Lung microvascular endothelial cell (primary cell): ENCODE measurements around the gene NTSR1. TPM values are rescaled to one million over a fixed set of nuclear protein-coding genes. Genes with fewer than 3 reads are reported as not detected.

Experiments
- DNase-seq, 2 donors: peaks; one replicate each; pipeline versions ENCODE4 v3.0.0 to v3.0.0-alpha.2; 2010; ENCODE audit warnings: low read depth in 2 of 2
- total RNA-seq: library from RNA; depleted of rRNA; stranded (reverse); fragments of >200 nt; gene quantifications from 2 replicates; pipeline ENCODE4 v1.2.1, GENCODE V29; 2014

Gene NTSR1
- total RNA-seq, 1 donor from 2014 or later, result under 0.01 TPM

DNA sequence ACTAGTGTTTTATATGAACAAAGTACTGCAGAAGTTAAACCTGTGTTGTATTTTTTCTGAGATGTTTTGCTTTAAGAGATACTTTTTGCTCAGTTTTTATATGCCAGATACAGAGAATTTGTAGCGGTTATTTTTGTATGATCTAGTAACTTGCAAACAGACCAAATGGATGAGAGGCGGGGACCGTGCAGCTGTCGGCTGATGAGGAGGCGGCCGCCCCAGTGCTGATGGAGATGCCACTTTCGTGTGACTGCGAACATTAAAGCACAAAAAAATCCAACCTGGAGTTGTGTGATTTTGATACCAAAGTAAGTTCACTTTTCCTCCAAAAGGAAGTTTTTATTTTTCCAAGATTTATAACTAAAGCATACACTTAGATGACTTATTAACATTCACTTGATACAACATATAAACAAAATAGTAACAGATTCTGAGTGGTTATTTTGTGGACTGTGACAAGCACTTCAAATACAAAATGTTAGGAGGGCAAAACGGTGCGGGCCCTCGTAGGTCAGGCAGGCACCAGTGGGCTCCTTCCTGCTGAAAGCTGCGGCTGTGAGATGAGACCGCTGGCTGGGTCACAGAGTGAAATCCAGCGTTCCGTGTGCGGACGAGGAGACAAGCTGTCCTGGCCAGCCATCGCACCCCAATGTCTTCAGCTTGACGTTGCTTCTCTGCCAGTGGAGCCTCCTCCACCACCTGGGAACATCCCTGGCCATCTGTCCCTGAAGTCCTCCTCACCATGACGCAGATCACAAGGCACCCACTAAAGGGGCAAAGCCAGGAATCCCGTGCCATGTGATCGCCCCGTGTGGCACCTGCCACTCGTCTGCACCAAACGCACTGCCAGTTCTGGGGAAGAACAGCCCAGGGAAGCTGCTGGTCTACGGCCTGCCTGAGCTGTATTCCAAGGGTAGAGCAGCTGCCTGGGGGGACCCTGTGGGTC, 92.0 kb downstream of the NTSR1 start:
- DNase-seq, result no peak

DNA sequence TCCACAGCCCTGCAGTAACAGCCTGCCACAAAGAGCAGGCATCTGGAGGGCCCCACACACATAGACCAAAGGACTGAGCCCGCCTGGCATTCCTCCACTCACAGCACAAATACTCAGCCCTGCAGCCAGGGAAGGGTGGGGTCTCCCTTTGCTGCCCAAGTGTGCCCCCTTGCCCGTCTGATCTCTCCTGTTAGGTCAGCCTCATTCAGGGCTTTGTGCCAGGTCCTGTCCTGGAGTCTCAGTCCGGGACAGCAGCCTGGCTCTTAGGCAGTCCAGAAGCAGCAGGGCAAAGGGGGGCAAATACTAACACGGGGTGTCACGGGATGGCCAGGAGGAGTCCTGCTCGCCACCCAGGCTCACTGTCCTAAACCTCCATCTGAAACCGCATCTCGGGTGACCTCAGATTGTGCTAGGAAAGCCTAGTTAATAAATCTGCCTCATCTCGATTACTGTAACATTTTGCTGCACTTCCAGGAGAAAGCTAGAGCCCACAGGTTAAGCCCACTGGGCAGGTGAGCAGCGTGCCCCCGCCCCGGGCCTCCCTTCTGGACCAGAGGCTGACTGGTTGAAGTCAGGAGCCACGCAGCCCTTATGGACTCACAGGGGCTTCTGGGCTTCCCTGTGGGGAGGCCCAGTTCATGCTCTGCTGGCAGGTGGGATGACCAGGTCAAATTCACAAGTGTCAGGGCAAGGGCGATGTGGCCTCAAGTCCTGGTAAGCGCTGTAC, 92.8 kb downstream of the NTSR1 start:
- no peak for DNase-seq

DNA sequence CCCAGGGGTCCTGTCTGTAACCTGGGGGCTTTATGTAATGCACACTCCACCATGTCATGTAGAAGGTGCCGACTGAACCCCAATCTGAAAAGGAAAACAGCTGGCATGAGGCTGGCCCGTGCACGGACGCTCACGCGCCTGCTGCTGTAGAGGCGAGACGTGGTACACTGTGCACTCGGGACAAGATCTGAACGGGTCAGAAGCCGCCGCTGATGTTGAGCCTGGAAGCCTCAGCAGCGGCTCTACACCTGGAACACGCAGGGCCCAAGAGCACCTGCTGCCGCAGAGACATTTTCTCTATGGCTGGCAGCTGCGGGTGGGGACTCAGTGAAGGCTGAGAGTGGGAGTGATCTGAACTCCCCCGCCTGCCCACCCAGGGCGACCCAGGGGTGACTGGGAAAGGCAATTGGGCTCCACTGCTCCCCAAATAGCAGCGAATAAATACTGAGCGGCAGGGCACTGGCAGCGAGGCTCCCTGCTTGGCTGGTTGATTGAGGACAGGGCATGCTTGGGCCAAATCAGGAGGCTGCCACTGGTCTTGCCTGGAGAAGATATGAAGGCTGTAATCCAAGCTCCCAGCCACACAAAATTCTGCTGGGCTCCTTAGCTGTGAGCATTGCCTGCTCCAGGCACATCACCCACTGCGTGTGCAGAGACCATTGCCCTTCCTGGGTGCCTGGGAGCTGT, 93.5 kb downstream of the NTSR1 start:
- DNase-seq, result no peak

DNA sequence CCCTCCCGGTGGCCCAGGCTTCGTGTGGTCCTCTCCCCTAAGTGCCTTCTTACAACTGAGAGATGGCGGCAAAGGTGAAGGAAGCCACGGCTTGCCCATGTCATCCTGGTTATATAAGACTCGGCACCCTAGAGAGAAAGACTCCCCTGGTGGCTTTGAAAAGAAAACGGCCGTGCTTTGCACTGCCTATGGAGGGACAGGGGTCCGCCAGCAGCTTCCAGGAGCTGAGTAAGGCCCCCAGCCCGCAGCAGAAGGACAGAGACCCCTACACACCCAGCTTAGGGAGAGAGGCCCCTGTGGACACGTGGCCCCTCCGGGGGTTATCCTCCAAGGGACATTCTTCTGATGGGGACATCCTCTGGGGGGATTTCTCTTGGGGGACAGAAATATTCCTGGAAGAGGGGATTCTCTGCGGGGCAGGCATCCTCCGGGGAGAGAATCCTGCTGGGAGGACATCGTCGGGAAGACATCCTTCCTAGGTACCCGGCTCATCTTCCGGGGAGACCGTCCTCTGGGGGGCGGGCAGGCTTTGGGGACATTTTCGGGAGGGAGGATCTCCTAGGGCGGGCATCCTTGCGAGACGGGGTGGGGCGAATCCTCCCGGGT, 95.5 kb downstream of the NTSR1 start:
- DNase-seq, result no peak

DNA sequence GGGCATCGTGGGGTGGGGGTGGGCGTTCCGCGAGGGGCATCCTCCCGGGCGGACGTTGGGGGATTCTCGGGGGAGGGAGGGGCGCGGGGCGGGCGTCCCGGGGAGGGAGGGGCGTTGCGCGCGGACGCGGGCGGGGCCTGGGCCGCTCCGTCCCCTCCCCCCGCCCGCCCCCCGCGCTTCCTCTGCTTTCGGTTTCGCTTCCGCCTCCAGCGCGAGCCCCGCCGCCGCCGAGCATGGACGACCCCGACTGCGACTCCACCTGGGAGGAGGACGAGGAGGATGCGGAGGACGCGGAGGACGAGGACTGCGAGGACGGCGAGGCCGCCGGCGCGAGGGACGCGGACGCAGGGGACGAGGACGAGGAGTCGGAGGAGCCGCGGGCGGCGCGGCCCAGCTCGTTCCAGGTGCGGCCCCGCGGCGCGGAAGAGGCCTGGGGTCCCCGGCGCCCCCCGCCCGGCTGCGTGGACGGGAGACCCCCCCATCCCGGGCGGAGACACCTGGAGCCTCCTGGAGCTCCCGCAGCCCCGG, 96.1 kb downstream of the NTSR1 start, which contains the start of gene OGFR:
Gene OGFR (plus strand): TSS at position 209 of the 528 bp plus-strand sequence. CDS start 25 bp downstream, at position 234.
- DNase-seq, result peak; percentile 67 to 76

DNA sequence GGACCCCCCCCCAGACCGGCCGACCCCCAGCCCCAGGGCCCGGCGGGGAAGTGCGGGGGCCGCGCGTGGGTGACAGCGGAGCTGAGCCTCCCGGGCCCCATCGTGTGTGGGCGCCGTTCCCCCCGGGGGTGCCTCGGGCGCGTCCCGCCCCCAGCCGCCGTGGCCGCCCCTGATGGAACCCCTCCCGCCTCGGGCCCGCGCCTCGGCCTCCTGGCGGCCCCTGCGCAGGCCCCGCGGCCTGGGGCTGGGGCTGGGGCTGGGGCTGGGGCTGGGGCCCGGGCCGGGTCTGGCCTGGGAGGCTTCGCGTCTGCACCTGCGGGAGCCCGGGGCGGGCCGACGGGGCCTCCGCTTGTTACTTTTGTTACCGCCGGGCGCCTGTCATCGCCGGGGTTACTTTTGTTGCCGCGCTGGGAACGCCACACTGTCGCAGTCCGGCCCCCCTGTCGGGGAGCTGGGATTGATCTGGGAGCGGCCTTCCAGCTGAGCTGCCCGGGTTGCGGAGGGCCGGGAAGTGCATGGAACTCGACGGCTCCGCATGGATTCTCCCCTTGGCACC, 96.6 kb downstream of the NTSR1 start:
- peak; percentile 37 to 46 for DNase-seq

DNA sequence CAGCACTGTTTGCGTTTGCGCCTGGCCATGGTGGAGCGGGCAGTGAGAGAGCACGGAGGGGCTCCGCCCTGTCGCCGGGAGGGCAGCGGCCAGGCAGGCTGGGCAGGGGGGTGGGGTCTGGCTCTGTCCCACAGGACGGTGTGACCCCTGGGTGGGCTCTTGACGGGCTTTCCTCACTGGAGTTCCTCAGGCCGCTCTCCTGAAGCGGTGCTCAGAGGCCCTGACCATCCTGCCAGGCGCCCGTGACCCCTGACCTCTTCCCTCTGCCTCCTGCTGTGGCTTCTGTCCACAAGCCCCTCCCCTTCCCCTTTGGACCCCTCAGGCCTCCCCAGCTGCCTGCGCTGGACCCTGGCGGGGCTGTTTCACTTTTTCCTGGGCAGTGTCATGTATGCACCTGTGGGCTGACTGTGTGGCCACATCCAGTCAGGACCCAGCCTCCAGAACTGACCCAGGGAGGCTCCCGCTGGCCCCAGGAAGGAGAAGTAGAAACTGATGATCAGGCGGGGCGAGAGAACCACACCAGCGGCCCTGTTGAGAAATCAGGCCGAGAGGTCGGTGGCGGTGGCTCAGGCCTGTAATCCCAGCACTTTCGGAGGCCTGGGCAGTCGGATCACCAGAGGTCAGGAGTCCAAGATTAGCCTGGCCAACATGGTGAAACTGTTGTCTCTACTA, 97.2 kb downstream of the NTSR1 start:
- peak in 1 of 2 donors; percentile 38 for DNase-seq

DNA sequence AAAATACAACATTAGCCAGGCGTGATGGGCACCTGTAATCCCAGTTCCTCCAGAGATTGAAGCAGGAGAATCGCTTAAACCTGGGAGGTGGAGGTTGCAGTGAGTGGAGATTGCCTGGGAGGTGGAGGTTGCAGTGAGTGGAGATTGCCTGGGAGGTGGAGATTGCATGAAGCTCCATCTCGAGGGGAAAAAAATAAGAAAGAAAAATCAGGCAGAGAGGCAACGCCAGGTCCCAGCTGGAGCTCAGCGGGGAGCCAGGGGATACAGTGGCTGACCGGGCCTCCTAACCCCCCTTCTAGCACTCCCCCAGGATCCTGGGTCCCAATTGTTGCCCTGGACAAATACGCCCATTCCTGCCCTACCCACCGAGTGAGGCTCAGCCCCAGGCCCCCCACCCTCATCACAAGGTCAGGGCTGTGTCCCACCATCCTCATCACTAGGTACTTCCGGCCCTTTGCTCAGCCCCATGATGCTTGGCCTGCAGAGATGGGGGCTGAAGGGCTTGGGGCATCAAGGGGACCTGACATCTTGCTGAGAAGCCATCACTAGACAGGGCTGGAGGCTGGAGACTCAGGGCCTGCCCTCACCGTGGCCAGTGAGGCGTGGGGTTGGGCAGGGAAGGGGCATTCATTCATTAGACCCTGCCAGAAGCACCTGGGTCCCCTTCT, 97.9 kb downstream of the NTSR1 start:
- no peak for DNase-seq

DNA sequence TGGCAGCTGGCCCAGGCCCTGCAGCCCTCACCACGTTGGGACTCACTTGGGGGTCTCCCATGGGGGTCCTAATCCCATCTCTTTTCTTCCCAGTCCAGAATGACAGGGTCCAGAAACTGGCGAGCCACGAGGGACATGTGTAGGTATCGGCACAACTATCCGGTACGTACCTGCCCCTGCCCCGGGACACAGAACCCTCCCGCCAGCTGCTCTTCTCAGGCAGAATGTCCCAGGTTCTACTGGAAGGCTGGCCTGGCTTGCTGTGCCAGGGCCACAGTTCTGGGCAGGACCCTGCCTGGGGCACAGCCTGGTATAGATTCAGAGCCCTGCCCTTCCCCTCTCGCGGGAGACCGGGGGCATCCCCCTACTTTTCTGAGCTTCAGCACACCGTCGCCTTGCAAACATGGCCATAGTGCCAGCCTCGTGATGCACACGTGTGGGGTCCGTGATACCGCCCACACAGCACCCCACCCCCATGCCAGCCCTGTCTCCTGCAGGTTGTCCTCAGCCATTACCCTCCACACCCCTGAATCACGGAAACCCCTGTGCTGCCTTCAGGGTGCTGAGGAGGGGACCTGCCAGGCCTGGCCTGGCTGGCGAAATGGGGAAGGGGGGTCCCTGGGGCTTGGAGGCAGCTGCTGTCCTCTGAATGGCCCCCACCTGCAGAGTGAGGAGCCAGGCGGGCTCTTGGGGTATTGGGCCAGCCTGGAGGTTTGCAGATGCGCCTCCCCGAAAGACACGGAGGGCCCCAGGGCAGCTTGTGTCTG, 99.0 kb downstream of the NTSR1 start:
- DNase-seq, result no peak

DNA sequence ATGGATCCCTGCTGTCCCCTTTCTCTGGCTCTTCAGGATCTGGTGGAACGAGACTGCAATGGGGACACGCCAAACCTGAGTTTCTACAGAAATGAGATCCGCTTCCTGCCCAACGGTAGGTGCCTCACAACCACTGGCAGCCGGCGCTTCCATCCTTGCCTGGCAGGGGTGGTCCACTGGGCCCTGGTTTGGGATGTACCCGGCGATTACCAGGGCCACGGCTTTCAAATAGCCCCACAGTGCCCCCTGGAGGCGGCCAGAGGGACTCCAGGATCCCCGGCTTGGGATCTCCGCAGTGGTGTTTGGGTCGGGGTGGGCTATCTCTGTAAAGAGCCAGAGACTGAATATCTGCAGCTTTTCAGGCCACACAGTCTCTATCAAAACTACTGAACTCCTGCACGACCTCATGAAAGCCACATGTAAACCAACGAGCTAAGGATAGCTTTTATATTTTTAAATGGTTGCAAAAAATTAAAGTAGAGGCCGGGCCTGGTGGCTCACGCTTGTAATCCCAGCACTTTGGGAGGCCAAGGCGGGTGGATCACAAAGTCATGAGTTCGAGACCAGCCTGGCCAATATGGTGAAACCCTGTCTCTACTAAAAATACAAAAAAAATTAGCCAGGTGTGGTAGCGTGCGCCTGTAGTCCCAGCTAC, 99.7 kb downstream of the NTSR1 start:
- peak; percentile 55 to 71 for DNase-seq

DNA sequence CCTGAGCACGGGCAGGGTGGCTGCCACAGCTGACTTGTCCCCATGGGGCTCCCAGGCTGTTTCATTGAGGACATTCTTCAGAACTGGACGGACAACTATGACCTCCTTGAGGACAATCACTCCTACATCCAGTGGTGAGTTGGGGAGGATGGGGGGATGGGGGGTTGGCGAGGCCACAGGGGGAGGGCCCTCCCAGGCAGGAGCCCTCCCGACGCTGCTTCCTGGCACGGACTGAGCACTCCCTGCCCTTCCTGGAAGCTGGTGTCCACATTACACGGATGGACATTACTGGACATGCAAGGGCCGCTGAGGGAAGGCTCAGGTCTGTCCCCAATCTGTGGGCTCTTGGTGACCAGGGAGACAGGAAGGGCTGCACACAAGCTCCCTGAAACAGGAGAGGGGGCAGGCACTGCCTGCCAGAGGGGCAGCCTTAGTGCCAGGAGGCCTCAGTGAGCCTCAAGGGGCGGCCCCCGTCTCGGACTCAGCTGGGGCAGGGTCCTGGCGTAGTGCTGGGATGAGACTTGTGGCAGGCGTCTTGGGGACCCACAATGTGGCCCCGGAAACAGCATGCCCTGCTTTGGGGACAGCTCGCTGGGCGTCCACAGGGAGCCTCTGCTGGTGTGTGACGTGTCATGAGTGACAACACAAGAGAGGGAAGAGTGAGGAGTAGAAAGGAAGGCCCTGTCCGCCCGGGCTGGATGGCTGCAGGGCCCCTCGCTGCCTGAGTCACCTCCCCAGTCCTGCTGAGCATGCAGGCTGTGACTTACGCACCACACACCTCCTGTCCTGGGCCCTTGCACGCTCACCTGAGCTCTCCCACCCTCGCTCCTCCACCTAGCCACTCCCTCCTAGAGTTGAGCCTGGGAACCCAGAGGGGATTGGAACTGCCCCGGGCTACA, 101.1 kb downstream of the NTSR1 start:
- DNase-seq, result no peak

DNA sequence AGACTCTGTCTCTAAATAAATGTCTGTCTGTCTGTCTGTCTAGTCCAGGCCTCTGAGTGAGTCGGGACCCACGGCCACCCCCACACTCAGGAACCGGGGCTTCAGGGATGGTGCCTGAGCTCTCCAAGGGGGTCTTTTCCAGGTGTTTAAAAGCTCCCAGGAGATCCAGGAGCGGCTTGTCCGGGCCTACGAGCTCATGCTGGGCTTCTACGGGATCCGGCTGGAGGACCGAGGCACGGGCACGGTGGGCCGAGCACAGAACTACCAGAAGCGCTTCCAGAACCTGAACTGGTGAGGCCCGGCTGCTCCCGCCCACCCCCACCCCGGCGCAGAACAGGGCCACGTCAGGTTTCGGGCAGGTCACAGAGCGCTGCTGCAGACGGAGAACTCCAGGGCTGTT, 102.7 kb downstream of the NTSR1 start:
- DNase-seq, result no peak

DNA sequence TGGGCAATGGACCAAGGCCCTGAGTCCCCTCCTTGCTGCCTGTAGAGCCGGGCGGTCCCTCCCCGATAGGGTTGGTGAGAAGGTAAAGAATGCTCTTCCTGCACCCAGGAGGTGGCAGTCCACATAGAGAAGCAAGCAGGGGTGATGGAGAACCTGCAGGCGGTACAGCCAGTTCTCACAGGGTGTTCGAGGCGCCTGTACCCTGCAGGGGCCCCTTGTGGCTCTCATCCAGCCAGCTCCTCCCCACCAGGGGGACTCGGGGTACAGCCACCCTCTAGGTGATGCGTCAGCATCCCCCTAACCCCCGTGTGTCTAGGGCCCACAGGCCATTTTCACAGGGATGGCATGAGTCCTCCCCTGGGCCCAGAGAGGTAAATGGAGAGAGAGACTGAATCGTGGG, 103.1 kb downstream of the NTSR1 start:
- DNase-seq, result no peak
